HepG2 (cell line): ENCODE results near the gene DNAJC5. TPM values are rescaled to one million over a fixed set of nuclear protein-coding genes. Genes with fewer than 3 reads are reported as not detected.
A peak's percentile ranks its signal among the peaks of the same experiment; 100 is the strongest.

Experiments
- ARNT2 ChIP-seq: sonication (generic); formaldehyde crosslinking; IDR thresholded peaks from 2 replicates; pipeline ENCODE4 v1.8.0; 2022; ENCODE audit warnings: mild to moderate bottlenecking, low read depth, missing genetic modification reagents, moderate library complexity
- ATF3 ChIP-seq: sonication (generic); formaldehyde crosslinking; IDR thresholded peaks from 2 replicates; pipeline ENCODE4 v1.4.0; 2020; ENCODE audit warnings: missing genetic modification reagents
- FLYWCH1 ChIP-seq: sonication (generic); formaldehyde crosslinking; IDR thresholded peaks from 2 replicates; pipeline ENCODE4 v1.8.1; 2023; ENCODE audit warnings: mild to moderate bottlenecking, missing genetic modification reagents
- GMEB1 ChIP-seq: sonication (generic); formaldehyde crosslinking; IDR thresholded peaks from 2 replicates; pipeline ENCODE4 v1.5.1; 2020; ENCODE audit warnings: missing genetic modification reagents, mild to moderate bottlenecking, borderline replicate concordance
- KLF6 ChIP-seq: IDR thresholded peaks from 2 replicates; pipeline ENCODE4 v1.8.0; 2016; ENCODE audit warnings: missing biosample characterization, missing genetic modification reagents
- LCORL ChIP-seq, 2 experiments: fragments of 450-650 bp in 1 of 2; sonication (generic) in 1 of 2; formaldehyde crosslinking in 1 of 2; IDR thresholded peaks; 2 replicates each; pipeline versions ENCODE4 v1.5.0 to v1.6.1; 2017 to 2020; ENCODE audit warnings: antibody characterized with exemption in 1 of 2, missing genetic modification reagents in 1 of 2
- MIER2 ChIP-seq: IDR thresholded peaks from 2 replicates; pipeline ENCODE4 v1.6.1; 2016; ENCODE audit warnings: missing biosample characterization, missing genetic modification reagents
- PAF1 ChIP-seq: IDR thresholded peaks from 2 replicates; pipeline ENCODE4 v1.6.1; 2016; ENCODE audit warnings: missing genetic modification reagents, missing compliant biosample characterization
- PAXIP1 ChIP-seq: sonication (generic); formaldehyde crosslinking; conservative IDR thresholded peaks from 2 replicates; pipeline ENCODE4 v1.4.0; 2020; ENCODE audit warnings: mild to moderate bottlenecking, missing genetic modification reagents, moderate library complexity
- RBM39 ChIP-seq: fragments of 200-400 bp; formaldehyde crosslinking; IDR thresholded peaks from one replicate; pipeline ENCODE4 v1.6.1; 2018; ENCODE audit warnings: antibody characterized with exemption, mild to moderate bottlenecking, low read depth, low read length; ENCODE audit not compliant: poor library complexity, severe bottlenecking
- RERE ChIP-seq: IDR thresholded peaks from 2 replicates; pipeline ENCODE4 v1.6.1; 2016; ENCODE audit warnings: low read depth, missing genetic modification reagents, missing compliant biosample characterization
- ZBTB14 ChIP-seq: sonication (generic); formaldehyde crosslinking; IDR thresholded peaks from 2 replicates; pipeline ENCODE4 v1.4.0; 2020; ENCODE audit warnings: missing genetic modification reagents
- ZBTB7A ChIP-seq: sonication (generic); formaldehyde crosslinking; IDR thresholded peaks from 2 replicates; pipeline ENCODE4 v1.8.0; 2022; ENCODE audit warnings: mild to moderate bottlenecking, missing genetic modification reagents
- ZNF329 ChIP-seq: sonication (generic); formaldehyde crosslinking; IDR thresholded peaks from 2 replicates; pipeline ENCODE4 v1.9.0; 2021; ENCODE audit warnings: low read depth, mild to moderate bottlenecking, missing genetic modification reagents
- ZNF83 ChIP-seq: sonication (generic); formaldehyde crosslinking; IDR thresholded peaks from 2 replicates; pipeline ENCODE4 v1.4.0; 2020; ENCODE audit warnings: missing genetic modification reagents, mild to moderate bottlenecking, borderline replicate concordance
- polyA plus RNA-seq, 8 experiments: library from polyadenylated mRNA; depleted of rRNA in 3 of 8; stranded (reverse) in 7 of 8; unstranded in 1 of 8; fragments of >200 nt; fragmentation: Illumina TruSeq in 4 of 8; extraction: Trizol in 4 of 8; gene quantifications; 2 replicates each; pipeline versions ENCODE4 v1.2.1 to v1.2.3, GENCODE V29; 2011 to 2016; ENCODE audit warnings: low read depth in 4 of 8, missing spikeins in 1 of 8, mixed read lengths in 1 of 8; ENCODE audit not compliant: insufficient read depth in 1 of 8
- total RNA-seq, 5 experiments: library from RNA; depleted of rRNA; stranded (reverse); fragments of >200 nt; fragmentation: Illumina TruSeq; extraction: Trizol; gene quantifications; 2 replicates each; pipeline ENCODE4 v1.2.3, GENCODE V29; 2016; ENCODE audit warnings: low read depth in 1 of 5

Gene DNAJC5
- total and polyA plus RNA-seq, 2 of the 13 experiments (the other 11 are each of a cell fraction or from before 2014, with no cell fraction given): 42.8 to 64.5 TPM

GRCh38 chr20:63894358-63895201 lies at the start of gene DNAJC5 (continued):
- peak; percentile 49; the same call in 1 of the 2 replicates for TF ChIP-seq PAXIP1 (CRISPR knock-in tag)
- TF ChIP-seq ATF3 (CRISPR knock-in tag): no peak
- TF ChIP-seq FLYWCH1 (CRISPR knock-in tag): no peak
- no peak for TF ChIP-seq LCORL (IDR thresholded peaks at IDR 0.05)
- peak; percentile 91 for TF ChIP-seq LCORL (CRISPR knock-in tag; IDR thresholded peaks at IDR 0.05)
- TF ChIP-seq RBM39: no peak
- TF ChIP-seq ZNF83: peak; percentile 24; the same call in 1 of the 2 replicates
- TF ChIP-seq GMEB1 (CRISPR knock-in tag): peak; percentile 96
- peak; percentile 45; the same call in 1 of the 2 replicates for TF ChIP-seq MIER2
- 0 out of 2 replicates have a peak, but pooled peaks have one; percentile 24 for TF ChIP-seq ZNF329
- peak; percentile 83 for TF ChIP-seq KLF6 (CRISPR knock-in tag)
- TF ChIP-seq RERE (CRISPR knock-in tag): peak; percentile 49; the same call in 1 of the 2 replicates
- no peak; the same call in 1 of the 2 replicates for TF ChIP-seq ZBTB7A (CRISPR knock-in tag)
- peak; percentile 98 for TF ChIP-seq ZBTB14 (CRISPR knock-in tag)
- no peak for TF ChIP-seq PAF1 (CRISPR knock-in tag)
- peak; percentile 59; the same call in 1 of the 2 replicates for TF ChIP-seq ARNT2
